HepG2 (cell line): ENCODE measurements around the gene SLC35F3. TPM values are rescaled to one million over a fixed set of nuclear protein-coding genes. Genes with fewer than 3 reads are reported as not detected.

ENCODE experiments used
- ATAC-seq: fragments of 200-7000 bp; cut with Tn5 transposase; 3 replicates; pipeline ENCODE4 v1.9.1; 2020; ENCODE audit warnings: mild to moderate bottlenecking, moderate library complexity
- BruUV-seq: library from RNA; stranded (reverse); fragments of 400-500 nt; replicated peaks from 2 replicates; lab custom pipeline; 2021; lab: Mats Ljungman, UMichigan
- CTCF ChIA-PET: fragments of 300-600 bp; formaldehyde crosslinking; extraction: SDS; loops from one replicate; lab custom pipeline; 2021; ENCODE audit warnings: low total read pairs, inconsistent platforms, low intra/inter-chr PET ratio; lab: Yijun Ruan, JAX
- POLR2A ChIA-PET: fragments of 350-600 bp; sonication (Branson Sonifier 250); formaldehyde crosslinking; loops from one replicate; lab custom pipeline; 2020; ENCODE audit warnings: antibody characterized with exemption, inconsistent platforms; lab: Yijun Ruan, JAX
- DNase-seq: peaks from one replicate; pipeline ENCODE4 v3.0.0-alpha.2; 2015; ENCODE audit warnings: low spot score
- FAIRE-seq: peaks from 3 replicates; lab custom pipeline; 2011; peaks lifted over from hg19 to GRCh38; lab: Jason Lieb, UNC
- H2AFZ ChIP-seq: one replicate; pipeline ENCODE4 v1.6.1; 2011; ENCODE audit warnings: low read length, inconsistent platforms
- H3K27ac ChIP-seq: fragments of 300-600 bp; 3 replicates; pipeline ENCODE4 v1.8.0; 2011; ENCODE audit warnings: mixed run types, mild to moderate bottlenecking, mixed read lengths, low read length, inconsistent platforms; ENCODE audit not compliant: insufficient read depth; ENCODE audit errors: extremely low read length
- H3K27me3 ChIP-seq, 2 experiments: fragments of 200-600 bp in 1 of 2; 2 replicates in 1 of 2; 3 replicates in 1 of 2; pipeline versions ENCODE4 v1.6.0 to v1.8.0; 2011; ENCODE audit warnings: low read length in 2 of 2, mild to moderate bottlenecking in 2 of 2, moderate library complexity in 2 of 2, inconsistent platforms in 1 of 2; ENCODE audit not compliant: insufficient read depth in 2 of 2, control insufficient read depth in 1 of 2
- H3K36me3 ChIP-seq, 2 experiments: fragments of 200-600 bp in 1 of 2; replicated peaks in 1 of 2; 2 replicates in 1 of 2; 3 replicates in 1 of 2; pipeline versions ENCODE4 v1.5.1 to v1.8.0; 2011; ENCODE audit warnings: low read length in 2 of 2, inconsistent platforms in 1 of 2; ENCODE audit not compliant: insufficient read depth in 2 of 2, control insufficient read depth in 1 of 2
- H3K4me1 ChIP-seq: 2 replicates; pipeline ENCODE4 v1.5.1; 2012; ENCODE audit warnings: low read length, inconsistent platforms; ENCODE audit not compliant: insufficient read depth
- H3K4me2 ChIP-seq: 2 replicates; pipeline ENCODE4 v1.6.0; 2011; ENCODE audit warnings: low read depth, low read length, inconsistent platforms
- H3K4me3 ChIP-seq, 3 experiments: fragments of 200-600 bp in 1 of 3; sonication (generic), shearing (Covaris generic) in 1 of 3; replicated peaks in 1 of 3; 2 replicates each; pipeline ENCODE4 v1.5.1; 2011 to 2016; ENCODE audit warnings: low read length in 3 of 3, inconsistent platforms in 2 of 3, low read depth in 2 of 3, mild to moderate bottlenecking in 2 of 3, control low read depth in 1 of 3, mixed read lengths in 1 of 3; ENCODE audit not compliant: insufficient read depth in 1 of 3
- H3K79me2 ChIP-seq: one replicate; pipeline ENCODE4 v1.6.1; 2011; ENCODE audit warnings: low read length, inconsistent platforms; ENCODE audit not compliant: insufficient read depth
- H3K9ac ChIP-seq: 2 replicates; pipeline ENCODE4 v1.6.0; 2011; ENCODE audit warnings: mild to moderate bottlenecking, low read depth, low read length, inconsistent platforms; ENCODE audit not compliant: insufficient read depth
- H3K9me3 ChIP-seq: 2 replicates; pipeline ENCODE4 v1.5.1; 2012; ENCODE audit warnings: mild to moderate bottlenecking, low read length
- H4K20me1 ChIP-seq: 2 replicates; pipeline ENCODE4 v1.6.0; 2011; ENCODE audit warnings: inconsistent platforms, mild to moderate bottlenecking, low read length, moderate library complexity; ENCODE audit not compliant: insufficient read depth
- ESRRA ChIP-seq: sonication (generic); formaldehyde crosslinking; IDR thresholded peaks from 2 replicates; pipeline ENCODE4 v1.5.1; 2020; ENCODE audit warnings: mild to moderate bottlenecking, low read depth, missing genetic modification reagents
- FOXO1 ChIP-seq: sonication (generic); formaldehyde crosslinking; IDR thresholded peaks from 2 replicates; pipeline ENCODE4 v1.4.0; 2020; ENCODE audit warnings: missing genetic modification reagents
- HNF4A ChIP-seq: sonication (generic); formaldehyde crosslinking; IDR thresholded peaks from 2 replicates; pipeline ENCODE4 v1.4.0; 2020; ENCODE audit warnings: missing genetic modification reagents
- IRF9 ChIP-seq: sonication (generic); formaldehyde crosslinking; IDR thresholded peaks from 2 replicates; pipeline ENCODE4 v1.8.0; 2022; ENCODE audit warnings: missing genetic modification reagents, mild to moderate bottlenecking, borderline replicate concordance
- KDM6A ChIP-seq: IDR thresholded peaks from 2 replicates; pipeline ENCODE4 v1.6.1; 2016; ENCODE audit warnings: low read depth
- MAX ChIP-seq: IDR thresholded peaks from 2 replicates; pipeline ENCODE4 v1.6.1; 2012; ENCODE audit warnings: inconsistent platforms
- NFYB ChIP-seq: sonication (generic); formaldehyde crosslinking; IDR thresholded peaks from 2 replicates; pipeline ENCODE4 v1.4.0; 2020; ENCODE audit warnings: missing genetic modification reagents
- NR2C2 ChIP-seq: sonication (generic); formaldehyde crosslinking; IDR thresholded peaks from 2 replicates; pipeline ENCODE4 v1.4.0; 2020; ENCODE audit warnings: missing genetic modification reagents, mild to moderate bottlenecking, moderate library complexity, borderline replicate concordance
- NR2F2 ChIP-seq: IDR thresholded peaks from 2 replicates; pipeline ENCODE4 v1.6.1; 2012; ENCODE audit warnings: low read depth, inconsistent platforms, borderline replicate concordance
- RXRA ChIP-seq: sonication (generic); formaldehyde crosslinking; IDR thresholded peaks from 2 replicates; pipeline ENCODE4 v1.5.1; 2020; ENCODE audit warnings: missing genetic modification reagents
- RXRB ChIP-seq: IDR thresholded peaks from 2 replicates; pipeline ENCODE4 v1.6.1; 2016; ENCODE audit warnings: borderline replicate concordance, missing genetic modification reagents, missing compliant biosample characterization
- SIN3A ChIP-seq: IDR thresholded peaks from 2 replicates; pipeline ENCODE4 v1.6.1; 2011; ENCODE audit warnings: low read depth, mild to moderate bottlenecking, control low read depth, low read length, borderline replicate concordance
- SNAPC2 ChIP-seq: sonication (generic); formaldehyde crosslinking; IDR thresholded peaks from 2 replicates; pipeline ENCODE4 v1.8.1; 2022; ENCODE audit warnings: mild to moderate bottlenecking, missing genetic modification reagents
- TBL1XR1 ChIP-seq: fragments of 150-350 bp; IDR thresholded peaks from 2 replicates; pipeline ENCODE4 v1.6.1; 2014; ENCODE audit warnings: borderline replicate concordance, low read length; ENCODE audit not compliant: partially characterized antibody
- ZMYM3 ChIP-seq: sonication (generic); formaldehyde crosslinking; IDR thresholded peaks from 2 replicates; pipeline ENCODE4 v1.5.1; 2020; ENCODE audit warnings: mild to moderate bottlenecking, missing genetic modification reagents
- ZNF318 ChIP-seq: sonication (generic); formaldehyde crosslinking; IDR thresholded peaks from 2 replicates; pipeline ENCODE4 v1.4.0; 2020; ENCODE audit warnings: mild to moderate bottlenecking, missing genetic modification reagents
- ZNF382 ChIP-seq: sonication (generic); formaldehyde crosslinking; IDR thresholded peaks from 2 replicates; pipeline ENCODE4 v1.5.0; 2020; ENCODE audit warnings: missing genetic modification reagents, mild to moderate bottlenecking, borderline replicate concordance
- WGBS: methylation state at CpG from one replicate; pipeline ENCODE4 v1.1.6; 2017; ENCODE audit warnings: low lambda C conversion rate; 5-methylcytosine and 5-hydroxymethylcytosine counted together
- in situ Hi-C: cut with HindIII; loops from 2 replicates; pipeline ENCODE4 v1.10.0; 2017; ENCODE audit warnings: low pct_unique_long_range_greater_than_20kb; ENCODE audit not compliant: extremely low pct_ligation_motif_present
- intact Hi-C: fragments of 100-400 bp; cut with micrococcal nuclease; formaldehyde crosslinking; loops from one replicate; pipeline ENCODE4 v1.10.0; 2022; ENCODE audit not compliant: unreplicated experiment
- polyA plus RNA-seq, 8 experiments: library from polyadenylated mRNA; depleted of rRNA in 3 of 8; stranded (reverse) in 7 of 8; unstranded in 1 of 8; fragments of >200 nt; fragmentation: Illumina TruSeq in 4 of 8; extraction: Trizol in 4 of 8; gene quantifications; 2 replicates each; pipeline versions ENCODE4 v1.2.1 to v1.2.3, GENCODE V29; 2011 to 2016; ENCODE audit warnings: low read depth in 4 of 8, missing spikeins in 1 of 8, mixed read lengths in 1 of 8; ENCODE audit not compliant: insufficient read depth in 1 of 8
- total RNA-seq, 5 experiments: library from RNA; depleted of rRNA; stranded (reverse); fragments of >200 nt; fragmentation: Illumina TruSeq; extraction: Trizol; gene quantifications; 2 replicates each; pipeline ENCODE4 v1.2.3, GENCODE V29; 2016; ENCODE audit warnings: low read depth in 1 of 5

Gene SLC35F3
- total and polyA plus RNA-seq, 2 of the 13 experiments (the other 11 are each of a cell fraction or from before 2014, with no cell fraction given): not detected

GRCh38 chr1:234235434-234235881, 331.0 kb downstream of the SLC35F3 start:
- 0 out of 5 replicates have a peak, but pooled peaks cover 0 to 4% of the 10 kb centered on the region in 2 experiments for H3K27me3 ChIP-seq
- ATAC-seq: peak; percentile 83
- peak overlapping the region; percentile 54 for H3K4me2 ChIP-seq
- no peak overlapping the region for H3K27ac ChIP-seq
- BruUV-seq: no TSS peak
- no peak overlapping the region for H2AFZ ChIP-seq
- H3K4me3 ChIP-seq: peak overlapping the region in 2 of 3 experiments; percentile 22 to 39; a peak in 2 of 6 replicates
- ChIA-PET POLR2A (no interaction called here), CTCF (no interaction called here)
- peak; percentile 81 for FAIRE-seq
- H3K79me2 ChIP-seq: no peaks in the 10 kb centered on the region
- intact Hi-C loops: no loop called here
- no peaks in the 10 kb centered on the region for H4K20me1 ChIP-seq
- in situ Hi-C loops: no loop called here
- H3K9me3 ChIP-seq: no peaks in the 10 kb centered on the region
- peak; percentile 48 for DNase-seq
- H3K4me1 ChIP-seq: peaks cover 25% of the 10 kb centered on the region
- H3K36me3 ChIP-seq: no peaks in the 10 kb centered on the region
- no peak overlapping the region for H3K9ac ChIP-seq
- WGBS: 2% methylated on average over 4 of the region's 4 CpGs
- TF ChIP-seq ZNF318 (CRISPR knock-in tag) (no peak), TBL1XR1 (peak; percentile 18), RXRB (CRISPR knock-in tag) (peak; percentile 28; the same call in 1 of the 2 replicates), RXRA (CRISPR knock-in tag) (0 out of 2 replicates have a peak, but pooled peaks have one; percentile 26), ZMYM3 (CRISPR knock-in tag) (no peak), IRF9 (no peak), MAX (peak; percentile 46; the same call in 1 of the 2 replicates), FOXO1 (0 out of 2 replicates have a peak, but pooled peaks have one; percentile 10), HNF4A (CRISPR knock-in tag) (peak; percentile 53; the same call in 1 of the 2 replicates), KDM6A (no peak), SNAPC2 (CRISPR knock-in tag) (no peak), SIN3A (no peak), NR2F2 (no peak), NR2C2 (CRISPR knock-in tag) (peak; percentile 49; the same call in 1 of the 2 replicates), NFYB (CRISPR knock-in tag) (no peak), ZNF382 (no peak), ESRRA (0 out of 2 replicates have a peak, but pooled peaks have one; percentile 63)
